PC-9 (cell line): ENCODE measurements around the gene GMNN.

ENCODE experiments used
- EZH2 ChIP-seq: fragments of 200-600 bp; sonication (generic); IDR thresholded peaks from 2 replicates; pipeline ENCODE4 v1.8.0; 2017; ENCODE audit warnings: antibody characterized with exemption, low read depth
- TF ChIP-seq, protein P1 (sequence below): fragments of 200-600 bp; sonication (generic); conservative IDR thresholded peaks from 2 replicates; pipeline ENCODE4 v1.6.1; 2017; ENCODE audit warnings: mixed run types, antibody characterized with exemption, mild to moderate bottlenecking, moderate library complexity

- TF ChIP-seq, protein P1, sequence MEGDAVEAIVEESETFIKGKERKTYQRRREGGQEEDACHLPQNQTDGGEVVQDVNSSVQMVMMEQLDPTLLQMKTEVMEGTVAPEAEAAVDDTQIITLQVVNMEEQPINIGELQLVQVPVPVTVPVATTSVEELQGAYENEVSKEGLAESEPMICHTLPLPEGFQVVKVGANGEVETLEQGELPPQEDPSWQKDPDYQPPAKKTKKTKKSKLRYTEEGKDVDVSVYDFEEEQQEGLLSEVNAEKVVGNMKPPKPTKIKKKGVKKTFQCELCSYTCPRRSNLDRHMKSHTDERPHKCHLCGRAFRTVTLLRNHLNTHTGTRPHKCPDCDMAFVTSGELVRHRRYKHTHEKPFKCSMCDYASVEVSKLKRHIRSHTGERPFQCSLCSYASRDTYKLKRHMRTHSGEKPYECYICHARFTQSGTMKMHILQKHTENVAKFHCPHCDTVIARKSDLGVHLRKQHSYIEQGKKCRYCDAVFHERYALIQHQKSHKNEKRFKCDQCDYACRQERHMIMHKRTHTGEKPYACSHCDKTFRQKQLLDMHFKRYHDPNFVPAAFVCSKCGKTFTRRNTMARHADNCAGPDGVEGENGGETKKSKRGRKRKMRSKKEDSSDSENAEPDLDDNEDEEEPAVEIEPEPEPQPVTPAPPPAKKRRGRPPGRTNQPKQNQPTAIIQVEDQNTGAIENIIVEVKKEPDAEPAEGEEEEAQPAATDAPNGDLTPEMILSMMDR: no peak
- no peak for TF ChIP-seq EZH2
Measured at GRCh38 chr6:24821860-24822444, 47.2 kb downstream of the GMNN start.
